HL-60/S4 treated with phorbol 12-myristate 13-acetate at 8.2 ng/mL for 4 days and 3 days (cell line): ENCODE measurements around the gene ELP5.

Source experiments
- in situ Hi-C: fragments of 300-500 bp; cut with MboI; formaldehyde crosslinking; loops from 2 replicates; pipeline ENCODE4 v1.15.0; 2022; ENCODE audit warnings: low sequenced_read_pairs

The ELP5 gene

GRCh38 chr17:7308625-7309433 is 56.8 kb downstream of the ELP5 start:
- in situ Hi-C loops, result no loop called here
